ENCODE measurements around the gene OBP2B. TPM values are rescaled to one million over a fixed set of nuclear protein-coding genes. Genes with fewer than 3 reads are reported as not detected.
"Not testable (repeated sequence)": the region's sequence is repeated elsewhere in the genome, so short reads cannot be mapped to it uniquely, and the experiment has no call there.

OBP2B gene
- polyA plus RNA-seq, 5 donors = not detected

GRCh38 chr9:133202688-133203453 is 6.2 kb downstream of the OBP2B start:
- no peak for DNase-seq

DNA sequence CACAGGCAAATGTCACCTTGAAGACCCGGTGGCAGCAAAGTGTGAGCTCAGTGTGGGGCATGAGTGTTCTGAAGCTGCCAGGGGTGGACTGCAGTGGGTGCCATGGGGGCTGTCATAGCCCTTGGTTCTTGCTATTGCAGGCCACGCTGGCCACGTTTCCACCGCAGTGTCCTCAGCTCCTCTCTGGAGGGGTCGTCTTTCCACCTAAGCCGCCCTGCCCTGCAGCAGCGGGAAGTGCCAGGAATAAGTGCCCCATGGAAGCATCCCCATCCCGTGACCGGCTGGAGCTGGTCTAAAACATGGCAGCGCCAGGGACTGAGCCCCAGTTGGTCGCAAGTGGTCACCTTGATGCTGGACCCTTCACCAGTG is 6.9 kb downstream of the OBP2B start:
- no peak for DNase-seq

- DNase-seq = no peak
Observed at GRCh38 chr9:133201424-133202144, 7.5 kb downstream of the OBP2B start.

DNA sequence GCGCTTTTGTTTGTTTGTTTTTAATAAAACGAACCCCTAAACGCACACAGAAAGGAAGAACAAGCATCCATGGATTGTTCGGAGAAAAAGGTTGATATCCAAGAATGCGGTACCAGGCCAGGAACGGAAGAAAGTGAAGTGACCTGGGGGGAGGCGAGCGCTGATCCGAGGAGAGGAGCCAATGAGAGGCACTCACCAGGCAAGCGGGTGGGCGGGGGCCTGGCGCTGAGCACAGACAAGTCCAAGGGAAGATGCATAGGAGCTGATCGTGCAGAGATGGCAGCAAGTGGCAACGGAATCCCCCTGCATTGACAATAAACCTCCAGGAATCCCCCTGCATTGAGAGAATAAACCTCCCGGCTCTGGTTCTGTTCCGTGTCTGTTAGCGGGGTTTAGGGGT is 8.4 kb downstream of the OBP2B start:
- no peak for DNase-seq

DNA sequence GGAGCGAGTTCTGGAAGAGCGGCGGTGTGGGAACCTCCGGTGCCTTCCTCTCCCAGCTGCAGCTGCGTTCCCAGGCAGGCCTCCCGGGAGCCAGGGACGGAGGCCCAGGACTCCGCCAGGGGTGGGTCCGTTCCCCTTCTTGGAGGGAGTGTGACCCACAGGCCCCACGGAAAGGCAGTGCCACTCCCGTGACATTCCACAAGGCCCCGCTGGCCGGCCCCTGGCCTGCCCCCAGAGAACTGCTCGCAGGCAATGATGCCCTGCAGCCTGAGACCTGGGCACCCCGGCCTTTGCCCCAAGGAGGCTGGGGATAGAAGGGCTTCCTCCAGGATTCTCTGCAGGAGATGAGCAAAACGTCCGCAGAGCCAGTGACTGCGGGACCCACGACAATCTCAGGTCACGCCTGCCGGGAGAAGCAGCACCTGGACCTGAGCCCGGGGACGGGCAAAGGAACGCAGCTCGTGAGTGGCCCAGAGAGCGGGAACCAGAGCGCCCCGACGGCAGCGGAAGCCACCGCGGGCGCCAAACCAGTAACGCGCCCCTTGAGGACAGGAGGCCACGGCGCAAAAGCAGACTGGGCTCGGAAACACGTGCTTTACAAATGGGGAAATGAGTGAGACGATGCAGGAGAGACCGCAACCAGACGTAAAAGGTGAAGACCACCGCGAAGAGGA is 9.3 kb downstream of the OBP2B start:
- DNase-seq = no peak

DNA sequence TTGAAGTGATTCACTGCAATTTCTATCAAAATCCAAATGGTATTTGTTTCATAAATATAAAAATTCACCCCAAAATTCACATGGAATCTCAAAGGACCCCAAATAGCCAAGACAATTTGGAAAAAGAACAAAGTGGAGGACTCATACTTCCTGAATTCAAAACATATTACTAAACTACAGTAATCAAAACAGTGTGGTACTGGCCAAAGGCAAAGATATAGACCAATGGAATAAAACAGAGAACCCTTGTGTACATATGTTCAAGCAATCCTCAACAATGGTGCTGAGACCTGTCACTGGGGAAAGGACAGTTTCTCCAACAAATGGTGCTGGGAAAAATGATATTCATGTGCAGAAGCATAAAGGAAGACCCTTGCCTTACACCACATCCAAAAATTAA is 14.0 kb downstream of the OBP2B start:
- DNase-seq = no peak

DNA sequence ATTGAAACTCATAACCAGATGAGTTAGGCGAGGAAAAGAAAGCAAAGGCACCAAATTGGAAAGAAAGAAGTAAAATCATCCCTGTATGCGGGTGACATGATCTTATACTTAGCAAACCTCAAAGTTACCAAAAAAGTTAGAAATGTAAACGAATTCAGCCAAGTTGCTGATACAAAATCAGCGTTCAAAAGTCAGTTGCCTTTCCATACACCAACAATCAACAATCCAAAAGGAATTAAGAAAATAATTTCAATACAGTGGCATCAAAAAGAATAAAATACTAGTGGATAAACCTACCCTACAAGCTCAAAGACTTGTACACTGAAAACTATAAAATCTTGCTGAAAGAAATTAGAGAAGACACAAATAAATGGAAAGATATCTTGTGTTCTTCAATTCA is 14.5 kb downstream of the OBP2B start:
- DNase-seq = no peak

- no peak for DNase-seq
Observed at GRCh38 chr9:133191989-133192388, 17.1 kb downstream of the OBP2B start.

DNA sequence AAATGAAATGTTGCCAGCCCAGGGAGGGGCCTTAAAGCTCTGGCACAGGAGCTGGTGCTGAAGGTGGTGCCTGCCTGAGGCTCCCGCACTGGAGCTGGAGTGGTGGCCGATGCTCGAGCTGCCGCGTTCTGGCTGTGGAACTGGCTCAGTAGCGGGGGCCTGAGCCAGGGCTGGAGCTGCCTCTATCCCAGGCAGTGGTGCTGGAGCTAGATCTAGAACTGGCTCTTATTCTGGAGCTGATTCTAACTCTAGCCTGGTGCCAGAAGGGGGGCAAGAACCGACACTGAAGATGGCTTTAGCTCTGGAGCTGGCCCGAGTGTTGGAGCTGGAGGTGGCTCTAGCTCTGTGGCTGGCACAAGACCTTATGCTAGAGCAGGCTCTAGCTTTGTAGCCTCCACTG is 19.2 kb downstream of the OBP2B start:
- DNase-seq = no peak

GRCh38 chr9:133188843-133189180 is 20.2 kb downstream of the OBP2B start:
- DNase-seq = no peak

DNA sequence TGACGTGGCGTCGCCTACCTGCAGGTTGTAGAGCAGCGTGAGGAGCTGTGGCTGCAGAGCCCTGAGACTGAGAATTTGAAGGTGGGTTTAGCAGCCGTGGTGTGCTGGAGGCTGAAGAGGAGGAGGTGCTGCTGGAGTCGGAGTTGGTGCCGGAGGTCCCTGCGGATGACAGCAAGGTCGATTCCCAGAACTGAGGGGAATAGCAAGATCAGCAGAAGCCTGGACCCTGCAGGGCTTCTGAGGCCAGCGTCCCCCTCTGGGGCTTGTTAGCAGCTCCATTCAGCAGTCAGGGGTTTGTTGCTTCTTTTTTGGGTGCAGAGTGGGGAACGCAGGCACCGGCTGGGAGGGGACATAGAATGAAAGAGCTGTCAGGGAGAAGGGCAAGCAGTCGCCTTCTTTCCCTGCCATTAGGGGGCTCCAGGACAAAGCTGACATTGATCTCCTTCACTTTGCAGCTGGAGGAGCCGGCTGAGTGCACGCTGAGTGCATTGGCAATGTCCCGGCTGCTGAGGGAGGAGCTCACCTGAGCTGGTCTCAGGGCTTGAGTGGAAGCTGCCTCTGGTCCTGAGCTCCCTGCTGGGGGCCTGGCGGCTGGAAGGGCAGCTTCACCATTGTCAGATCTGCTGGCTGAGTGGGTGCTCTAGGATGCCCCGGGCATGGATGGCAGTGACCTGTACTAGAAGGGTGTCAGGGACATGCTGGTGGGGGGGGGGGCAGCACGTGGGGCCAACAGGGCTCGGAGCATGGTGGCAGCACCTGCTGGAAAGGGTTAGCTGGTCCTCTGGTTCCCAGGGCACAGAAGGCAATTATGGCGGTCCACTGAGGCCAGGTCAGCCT is 20.8 kb downstream of the OBP2B start:
- peak in 1 of 2 donors; percentile 19 for DNase-seq

- DNase-seq = no peak
Observed at GRCh38 chr9:133187561-133188005, 21.5 kb downstream of the OBP2B start.

DNA sequence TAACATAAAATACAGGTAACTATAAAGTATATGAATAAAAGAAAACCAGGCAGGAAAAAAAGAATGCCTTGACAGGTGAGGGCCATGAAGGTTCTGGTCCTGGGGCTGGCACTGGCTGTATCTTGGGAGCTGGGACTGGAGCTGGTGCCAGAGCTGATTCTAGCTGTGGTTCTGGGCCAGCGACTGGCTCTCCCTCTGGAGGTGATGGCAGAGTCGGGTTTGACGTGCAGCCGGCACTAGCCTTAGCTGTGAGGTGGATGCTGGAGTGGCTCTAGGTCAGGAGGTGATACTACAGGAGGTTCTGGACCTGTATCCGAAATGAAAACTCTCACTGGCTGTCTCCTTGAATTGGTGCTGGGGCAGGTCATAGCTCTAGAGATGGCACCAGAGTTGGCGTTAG is 22.3 kb downstream of the OBP2B start:
- DNase-seq = no peak

GRCh38 chr9:133184971-133185370 is 24.1 kb downstream of the OBP2B start:
- DNase-seq = peak in 1 of 2 donors; percentile 49

DNA sequence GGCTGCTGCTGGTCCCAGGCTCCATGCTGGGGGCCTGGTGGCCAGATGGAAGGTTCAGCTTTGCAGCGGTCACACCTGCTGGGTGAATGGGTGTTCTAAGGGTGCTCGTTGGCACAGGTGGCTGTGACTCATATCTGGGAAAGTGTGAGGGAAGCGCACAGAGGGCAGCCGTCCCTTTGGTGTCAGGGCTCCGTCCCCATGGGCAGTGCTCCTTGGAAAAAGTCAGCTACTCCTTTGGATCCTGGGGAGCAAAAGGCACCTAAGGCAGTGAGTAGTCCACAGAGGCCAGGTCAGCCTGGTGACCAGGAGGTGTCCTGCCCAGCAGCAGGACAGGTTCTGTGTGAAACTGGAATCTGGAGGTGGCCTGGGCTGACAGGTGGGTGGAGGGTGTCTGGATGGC is 26.9 kb downstream of the OBP2B start:
- no peak for DNase-seq

DNA sequence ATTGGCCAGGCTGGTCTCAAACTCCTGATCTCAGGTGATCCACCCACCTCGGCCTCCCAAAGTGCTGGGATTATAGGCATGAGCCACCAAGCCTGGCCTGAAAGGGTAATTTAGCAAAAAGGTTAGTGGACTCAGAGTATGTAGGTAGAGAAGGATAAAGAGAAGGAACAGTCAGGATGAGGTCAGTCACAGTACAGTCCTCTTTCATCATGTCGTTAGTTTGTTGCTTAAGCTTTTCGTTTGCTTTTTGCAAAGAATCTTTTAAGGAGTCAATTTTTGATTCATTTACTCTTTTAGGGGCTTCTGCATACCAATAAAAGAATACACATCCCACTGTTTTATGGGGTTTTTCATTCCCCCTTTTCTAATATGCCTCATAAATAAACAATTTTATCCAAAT is 27.5 kb downstream of the OBP2B start:
- DNase-seq = no peak

DNA sequence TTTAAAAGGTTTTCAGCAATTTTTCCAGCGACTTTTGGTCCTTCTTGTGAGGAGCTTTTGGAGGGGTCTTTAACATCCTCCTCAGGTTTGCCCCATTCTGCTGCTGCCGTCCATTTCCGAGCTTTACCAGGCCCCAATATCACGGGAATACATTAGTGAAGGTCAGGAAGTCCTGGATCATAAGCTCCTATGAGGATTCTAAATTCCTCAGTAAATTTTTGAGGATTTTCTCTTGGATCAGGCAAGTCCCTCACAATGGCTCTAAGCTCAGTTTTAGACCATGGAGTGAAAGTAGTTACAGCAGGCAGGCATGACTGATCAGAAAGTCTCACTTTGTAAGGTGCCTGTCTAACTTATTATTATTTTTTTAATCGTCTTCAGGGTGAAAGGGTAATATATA is 28.1 kb downstream of the OBP2B start:
- DNase-seq = no peak

GRCh38 chr9:133173056-133173455 is 36.0 kb downstream of the OBP2B start:
- no peak for DNase-seq

DNA sequence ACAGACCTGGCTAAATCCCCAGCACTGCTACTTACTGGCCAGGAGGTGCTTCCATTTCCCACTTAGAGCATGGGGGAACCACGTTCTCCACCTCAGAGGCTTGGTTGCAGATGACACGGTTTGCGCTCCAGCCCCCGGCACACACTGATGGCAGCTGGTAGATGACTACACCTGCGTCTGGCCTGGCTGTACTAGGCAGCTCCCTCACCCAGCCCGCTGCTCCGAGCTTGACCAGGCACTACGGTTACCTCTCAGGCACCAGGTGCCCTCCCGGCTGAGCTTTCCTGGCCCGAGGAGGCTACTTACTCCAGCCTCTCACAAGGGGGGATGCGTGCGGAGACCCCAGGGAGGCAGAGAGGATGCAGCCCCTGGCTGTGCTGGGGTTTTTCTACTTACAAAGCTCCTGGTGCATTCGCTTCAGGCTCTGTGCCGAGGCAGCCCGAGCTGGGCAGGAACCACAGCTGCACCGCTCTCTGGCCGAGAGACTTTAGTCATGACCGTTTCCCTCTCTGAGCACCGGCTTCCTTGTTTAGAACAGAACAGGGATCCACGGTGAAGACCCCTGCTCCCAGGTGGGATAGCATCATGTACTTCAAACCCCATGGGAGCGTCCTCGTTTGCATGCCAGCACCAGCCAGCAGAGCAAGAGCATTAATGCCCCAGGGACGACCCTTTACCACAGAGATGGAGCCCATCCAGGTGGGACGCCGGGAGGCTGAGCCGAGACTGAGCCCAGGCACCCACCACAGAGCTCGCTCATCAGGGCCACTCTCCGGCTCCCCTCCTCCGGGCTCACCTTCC is 37.7 kb downstream of the OBP2B start:
- DNase-seq = no peak

DNA sequence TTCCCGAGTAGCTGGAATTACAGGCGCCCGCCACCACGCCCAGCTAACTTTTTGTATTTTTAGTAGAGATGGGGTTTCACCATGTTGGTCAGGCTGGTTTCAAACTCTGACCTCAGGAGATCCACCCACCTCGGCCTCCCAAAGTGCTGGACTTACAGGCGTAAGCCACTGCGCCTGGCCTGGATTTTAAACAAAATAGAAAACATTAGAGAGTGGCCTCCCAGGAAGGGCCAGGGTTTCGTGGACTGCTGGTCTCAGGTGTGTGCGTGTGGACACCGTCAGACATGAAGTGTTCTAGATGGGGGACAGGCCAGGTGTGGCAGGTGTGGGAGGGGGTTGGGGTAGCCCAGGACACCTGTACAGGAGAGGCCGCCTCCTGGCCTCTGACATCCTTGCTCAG is 38.3 kb downstream of the OBP2B start:
- no peak for DNase-seq

- not testable (repeated sequence) for DNase-seq
Observed at GRCh38 chr9:133169687-133170086, 39.4 kb downstream of the OBP2B start.

All from right lung (tissue), 5 donors.